HG03457 (cell line): ENCODE measurements around the gene MAP1A.
A peak's percentile ranks its signal among the peaks of the same experiment; 100 is the strongest.

Source experiments
- ATAC-seq: cut with Tn5 transposase; IDR thresholded peaks from one replicate; pipeline ENCODE4 v1.9.1; 2021; ENCODE audit warnings: moderate number of reproducible peaks; ENCODE audit not compliant: unreplicated experiment

MAP1A gene

GRCh38 chr15:43517354-43518196, at the start of gene MAP1A:
TSS of gene MAP1A (plus strand) at chr15:43517608. CDS start at chr15:43521474, 3,866 bp downstream.
- no peak for ATAC-seq

- no peak for ATAC-seq
Measured at GRCh38 chr15:43469867-43470266, 47.5 kb upstream of the MAP1A start.

DNA sequence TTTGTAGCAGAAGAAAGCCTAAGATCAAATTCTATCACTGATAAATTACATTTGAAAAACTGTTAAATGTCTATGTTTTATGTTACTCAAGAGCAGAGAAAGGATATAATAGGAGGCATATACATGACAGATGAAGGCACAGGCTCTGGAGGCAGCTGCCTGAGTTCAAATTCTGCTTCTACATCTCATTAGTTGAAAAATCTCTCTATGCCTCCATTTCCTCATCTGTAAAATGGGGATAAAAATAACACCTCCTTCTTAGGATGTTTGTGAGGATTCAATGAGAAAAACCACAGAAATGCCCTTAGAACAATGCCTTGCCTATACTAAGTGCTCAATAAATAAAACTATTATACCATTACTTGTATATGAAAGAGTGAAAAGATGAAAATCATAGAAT, 45.4 kb upstream of the MAP1A start:
- no peak for ATAC-seq

GRCh38 chr15:43473885-43474284, 43.5 kb upstream of the MAP1A start:
- ATAC-seq: no peak

DNA sequence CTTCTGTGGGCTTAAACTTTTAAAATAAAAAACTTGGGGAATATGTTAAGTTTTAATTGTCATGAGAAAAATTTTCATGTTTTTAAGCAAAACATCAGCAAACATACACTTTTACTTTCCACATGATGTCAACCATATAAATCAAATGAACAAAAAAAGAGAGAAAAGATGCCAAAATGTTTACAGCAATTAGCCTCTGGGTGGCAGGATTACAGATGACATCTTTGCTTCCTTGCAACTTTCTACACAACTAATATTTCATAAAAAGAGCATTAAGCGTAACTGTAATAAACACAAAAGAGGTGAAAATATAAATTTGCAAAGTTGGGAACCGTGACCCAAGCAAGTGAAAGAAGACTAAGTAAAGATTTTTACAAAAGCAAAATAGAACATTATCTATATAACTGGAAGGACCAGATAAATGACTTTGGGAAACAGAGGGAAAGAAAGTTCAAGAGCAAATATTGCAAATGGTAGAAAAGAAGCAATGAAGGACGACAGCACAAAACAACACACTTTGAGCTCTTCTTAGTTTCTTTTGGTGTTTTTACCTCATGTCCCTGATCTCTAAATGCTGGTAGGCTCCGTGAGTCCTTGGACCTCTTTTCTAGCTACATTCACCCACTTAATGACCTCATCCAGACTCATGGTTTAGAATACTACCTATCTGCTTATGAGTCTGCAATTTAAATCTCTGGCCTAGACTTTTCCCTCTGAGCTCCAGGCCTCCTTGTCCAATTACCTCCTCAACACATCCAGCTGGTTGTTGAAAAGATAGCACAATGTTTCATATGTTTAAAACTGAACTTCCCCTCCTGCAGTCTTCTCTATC, 33.9 kb upstream of the MAP1A start:
- ATAC-seq: no peak

- ATAC-seq: no peak
Measured at GRCh38 chr15:43484455-43484854, 33.0 kb upstream of the MAP1A start.

GRCh38 chr15:43487271-43487895, 30.0 kb upstream of the MAP1A start:
- ATAC-seq: no peak

GRCh38 chr15:43488790-43489189, 28.6 kb upstream of the MAP1A start:
- ATAC-seq: no peak

GRCh38 chr15:43489191-43489590, 28.2 kb upstream of the MAP1A start:
- ATAC-seq: no peak

DNA sequence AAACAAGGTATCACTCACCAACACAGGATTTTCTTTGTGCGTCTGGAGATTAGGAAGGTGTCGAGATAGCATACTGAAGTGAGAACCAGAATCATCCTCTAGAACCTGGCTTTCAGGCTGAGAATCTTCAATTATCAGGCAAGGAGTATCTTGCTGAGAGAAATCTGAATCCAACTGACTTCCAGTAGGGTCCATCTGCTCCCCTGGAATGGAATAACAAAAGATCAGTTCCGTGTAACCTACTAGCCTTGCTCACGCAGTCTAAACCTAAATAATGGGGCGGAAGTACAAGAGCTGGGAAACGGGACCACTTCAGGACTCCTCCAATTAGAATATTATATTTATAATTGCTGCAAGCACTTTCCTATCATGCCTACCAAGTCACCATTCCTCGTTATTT, 25.1 kb upstream of the MAP1A start:
- ATAC-seq: no peak

DNA sequence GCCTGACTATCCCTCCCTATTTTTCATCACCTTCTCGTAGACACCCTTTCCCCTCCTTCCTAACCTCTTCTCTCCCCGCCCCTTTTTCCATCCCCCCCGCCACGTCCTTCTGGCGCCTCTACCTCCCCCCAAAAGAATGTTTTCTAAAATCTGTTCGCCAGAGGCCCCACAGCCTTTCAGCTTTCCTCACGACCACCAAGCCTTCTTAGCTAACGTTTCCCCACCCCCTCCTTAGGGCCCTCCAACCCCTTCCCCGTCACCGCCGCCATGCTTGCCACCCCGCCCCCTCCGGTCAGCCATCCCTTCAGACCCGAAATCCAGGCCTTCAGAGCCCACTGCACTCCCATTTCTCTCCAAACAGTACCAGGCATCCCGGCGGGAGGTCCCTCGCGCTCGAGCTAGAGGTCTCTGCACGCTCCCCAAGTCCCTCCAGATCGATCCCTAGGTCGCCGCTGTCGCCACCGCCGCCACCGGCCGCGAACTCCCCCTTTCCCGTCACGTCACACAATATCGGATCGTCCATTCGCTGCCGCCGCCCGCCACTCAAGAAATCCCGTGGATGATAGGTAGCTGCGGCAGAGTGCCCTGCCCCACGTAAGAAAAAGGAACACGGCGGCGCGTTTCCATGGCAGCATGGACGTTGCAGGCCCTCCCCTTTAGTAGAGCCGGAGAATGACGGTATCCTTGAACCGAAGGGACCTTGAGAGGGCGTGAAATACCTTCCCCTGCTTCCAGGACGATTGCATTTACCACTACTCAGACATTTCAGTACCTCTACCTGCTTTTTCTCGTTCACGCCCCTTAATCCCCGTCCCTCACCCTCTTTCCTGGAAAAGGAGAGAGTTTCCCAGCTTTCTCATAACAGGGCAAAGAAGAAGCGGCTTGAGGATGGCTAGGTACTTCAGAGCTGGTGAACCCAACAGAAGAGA, 24.5 kb upstream of the MAP1A start, which contains the start of gene TP53BP1:
TP53BP1 (minus strand) TSS at position 484 of the 929 bp plus-strand sequence; CDS start at position 371, 113 bp downstream.
- peak; percentile 90 for ATAC-seq

DNA sequence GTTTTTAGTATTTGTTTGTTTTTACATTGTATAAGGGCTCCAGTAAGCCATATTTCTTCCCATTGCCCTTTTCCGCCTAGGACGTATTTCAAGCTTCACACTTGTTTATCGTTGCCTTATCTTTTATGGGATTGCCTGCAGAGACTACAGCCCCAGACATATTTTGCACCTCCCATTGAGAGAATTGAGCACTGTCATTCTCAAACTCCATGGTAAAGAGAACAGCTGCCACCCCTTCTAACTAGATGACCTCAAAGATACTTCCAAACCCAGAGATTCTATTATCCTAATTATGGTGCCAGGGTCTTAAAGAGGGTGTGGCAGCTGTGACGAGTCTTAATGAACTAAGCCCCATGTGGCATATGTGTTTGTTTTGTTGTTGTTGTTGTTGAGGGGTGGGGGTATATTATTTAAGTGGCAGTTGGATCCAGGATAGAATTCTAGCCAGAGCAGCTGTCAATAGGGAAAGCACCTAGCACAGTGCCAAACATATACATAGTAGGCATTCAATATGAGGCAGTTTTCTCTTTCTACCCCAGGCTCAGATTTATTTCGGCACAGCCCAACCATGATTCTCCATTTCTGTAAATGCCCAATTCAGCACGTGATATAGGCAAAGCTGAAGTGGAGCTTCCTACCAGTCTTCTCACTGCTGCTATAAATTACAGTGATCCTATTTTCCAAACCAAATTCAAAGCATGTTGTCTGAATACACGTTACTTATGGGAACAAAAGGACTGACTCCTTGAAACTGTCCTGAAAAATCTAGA, 23.5 kb upstream of the MAP1A start:
- no peak for ATAC-seq

GRCh38 chr15:43498990-43499389, 18.4 kb upstream of the MAP1A start:
- ATAC-seq: no peak

DNA sequence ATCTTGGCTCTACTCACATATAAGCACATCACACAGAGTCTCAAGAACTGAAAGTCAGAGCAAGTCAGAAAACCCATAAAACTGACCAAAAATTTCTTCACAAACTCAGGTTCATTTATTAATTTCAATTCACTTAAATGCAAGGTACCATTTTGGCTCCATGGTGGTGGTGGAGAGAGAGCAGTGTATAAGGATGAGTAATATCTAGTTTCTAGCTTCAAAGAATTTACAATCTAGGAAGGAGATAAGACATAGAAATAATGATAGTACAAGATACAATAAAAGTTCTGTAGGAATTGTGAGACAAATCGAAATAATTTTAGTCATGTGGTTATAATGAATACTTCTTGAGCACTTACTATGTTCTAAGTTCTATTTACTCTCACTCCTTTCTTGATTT, 17.8 kb upstream of the MAP1A start:
- no peak for ATAC-seq

GRCh38 chr15:43505738-43506137, 11.7 kb upstream of the MAP1A start:
- no peak for ATAC-seq

- ATAC-seq: no peak
Measured at GRCh38 chr15:43508421-43508820, 9.0 kb upstream of the MAP1A start.

DNA sequence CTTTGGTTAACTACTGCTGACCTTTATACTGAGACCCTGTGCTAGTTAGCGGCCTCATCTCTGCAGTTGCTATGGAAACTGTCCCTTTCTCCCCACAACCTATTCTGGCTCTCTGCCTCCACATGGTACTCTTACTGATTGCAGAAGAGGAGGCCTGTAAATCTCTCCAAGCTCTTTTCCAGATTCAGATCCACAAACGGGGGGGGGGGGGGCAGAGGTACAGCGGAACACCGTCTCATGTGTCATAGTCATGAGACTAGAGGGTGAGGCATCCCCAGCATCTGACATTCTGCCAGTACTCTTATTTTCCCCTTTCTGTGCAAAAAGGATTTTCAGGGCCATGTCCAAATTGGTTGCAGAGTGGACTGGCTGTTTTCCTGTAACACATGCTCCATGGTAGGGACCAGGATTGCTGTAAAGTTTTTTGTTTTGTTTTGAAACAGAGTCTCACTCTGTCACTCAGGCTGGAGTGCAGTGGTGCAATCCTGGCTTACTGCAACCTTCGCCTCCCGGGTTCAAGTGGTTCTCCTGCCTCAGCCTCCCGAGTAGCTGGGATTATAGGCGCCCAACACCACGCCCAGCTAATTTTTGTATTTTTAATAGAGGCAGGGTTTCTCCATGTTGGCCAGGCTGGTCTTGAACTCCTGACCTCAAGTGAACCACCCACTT, 8.3 kb upstream of the MAP1A start:
- ATAC-seq: no peak

GRCh38 chr15:43509660-43510199, 7.7 kb upstream of the MAP1A start:
- no peak for ATAC-seq
